ENCODE measurements around the gene SLC12A7.

GRCh38 chr5:1001406-1002270 is 110.2 kb downstream of the SLC12A7 start:
- TF ChIP-seq CTCF (IDR thresholded peaks at IDR 0.05) (no peak), POLR2A (IDR thresholded peaks at IDR 0.05) (no peak)

Data from heart left ventricle (tissue), 13 donors.